Right lobe of liver (tissue), 4 donors: ENCODE measurements around the gene FGGY.

Experiments used
- POLR2A ChIP-seq: fragments of 450-650 bp; IDR thresholded peaks from one replicate; pipeline ENCODE4 v1.6.1; 2017; ENCODE audit warnings: antibody characterized with exemption, mild to moderate bottlenecking
- TF ChIP-seq, protein P1 (sequence below), 4 donors: fragments of 200-600 bp in 3 of 4; fragments of 450-650 bp in 1 of 4; IDR thresholded peaks; one replicate each; pipeline versions ENCODE4 v1.5.1 to v1.8.0; 2016 to 2022; ENCODE audit warnings: antibody characterized with exemption in 4 of 4, mild to moderate bottlenecking in 2 of 4
- donor health status: DM: no; HTN: no; CAD: no.
- donor health status: DM: no; HTN: no; CAD: no.
- donor health status: DM: no; HTN: yes; CAD: no.

DNA sequence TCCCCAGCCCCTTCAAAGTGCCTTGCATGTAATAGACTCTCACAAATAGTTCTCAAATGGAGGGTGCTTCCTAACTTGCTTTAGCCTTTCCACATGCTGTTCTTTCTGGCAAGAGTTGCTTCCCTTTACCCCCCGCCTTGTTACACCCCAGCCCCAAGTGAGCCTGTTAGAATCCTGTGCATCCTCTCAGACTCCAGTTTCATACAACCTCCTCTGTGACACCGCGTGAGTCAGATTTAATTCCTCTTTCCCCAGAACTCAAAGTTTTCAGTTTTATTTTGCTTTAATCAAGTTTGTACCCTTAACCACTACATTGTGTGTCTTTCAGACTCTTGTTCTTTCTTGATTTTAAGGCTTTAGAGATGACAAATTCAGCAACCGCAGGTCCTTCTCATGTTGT, 283.4 kb downstream of the FGGY start:
- TF ChIP-seq, protein P1, sequence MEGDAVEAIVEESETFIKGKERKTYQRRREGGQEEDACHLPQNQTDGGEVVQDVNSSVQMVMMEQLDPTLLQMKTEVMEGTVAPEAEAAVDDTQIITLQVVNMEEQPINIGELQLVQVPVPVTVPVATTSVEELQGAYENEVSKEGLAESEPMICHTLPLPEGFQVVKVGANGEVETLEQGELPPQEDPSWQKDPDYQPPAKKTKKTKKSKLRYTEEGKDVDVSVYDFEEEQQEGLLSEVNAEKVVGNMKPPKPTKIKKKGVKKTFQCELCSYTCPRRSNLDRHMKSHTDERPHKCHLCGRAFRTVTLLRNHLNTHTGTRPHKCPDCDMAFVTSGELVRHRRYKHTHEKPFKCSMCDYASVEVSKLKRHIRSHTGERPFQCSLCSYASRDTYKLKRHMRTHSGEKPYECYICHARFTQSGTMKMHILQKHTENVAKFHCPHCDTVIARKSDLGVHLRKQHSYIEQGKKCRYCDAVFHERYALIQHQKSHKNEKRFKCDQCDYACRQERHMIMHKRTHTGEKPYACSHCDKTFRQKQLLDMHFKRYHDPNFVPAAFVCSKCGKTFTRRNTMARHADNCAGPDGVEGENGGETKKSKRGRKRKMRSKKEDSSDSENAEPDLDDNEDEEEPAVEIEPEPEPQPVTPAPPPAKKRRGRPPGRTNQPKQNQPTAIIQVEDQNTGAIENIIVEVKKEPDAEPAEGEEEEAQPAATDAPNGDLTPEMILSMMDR (IDR thresholded peaks at IDR 0.05) = no peak
- no peak for TF ChIP-seq POLR2A
